Measurements from ENCODE around the gene TRIM65. TPM values are rescaled to one million over a fixed set of nuclear protein-coding genes. Genes with fewer than 3 reads are reported as not detected.
A peak's percentile ranks its signal among the peaks of the same experiment; 100 is the strongest.

TRIM65 gene
- total and polyA plus RNA-seq, 2 of the 13 experiments (the other 11 are each of a cell fraction or from before 2014, with no cell fraction given): 10.3 to 22.4 TPM

DNA sequence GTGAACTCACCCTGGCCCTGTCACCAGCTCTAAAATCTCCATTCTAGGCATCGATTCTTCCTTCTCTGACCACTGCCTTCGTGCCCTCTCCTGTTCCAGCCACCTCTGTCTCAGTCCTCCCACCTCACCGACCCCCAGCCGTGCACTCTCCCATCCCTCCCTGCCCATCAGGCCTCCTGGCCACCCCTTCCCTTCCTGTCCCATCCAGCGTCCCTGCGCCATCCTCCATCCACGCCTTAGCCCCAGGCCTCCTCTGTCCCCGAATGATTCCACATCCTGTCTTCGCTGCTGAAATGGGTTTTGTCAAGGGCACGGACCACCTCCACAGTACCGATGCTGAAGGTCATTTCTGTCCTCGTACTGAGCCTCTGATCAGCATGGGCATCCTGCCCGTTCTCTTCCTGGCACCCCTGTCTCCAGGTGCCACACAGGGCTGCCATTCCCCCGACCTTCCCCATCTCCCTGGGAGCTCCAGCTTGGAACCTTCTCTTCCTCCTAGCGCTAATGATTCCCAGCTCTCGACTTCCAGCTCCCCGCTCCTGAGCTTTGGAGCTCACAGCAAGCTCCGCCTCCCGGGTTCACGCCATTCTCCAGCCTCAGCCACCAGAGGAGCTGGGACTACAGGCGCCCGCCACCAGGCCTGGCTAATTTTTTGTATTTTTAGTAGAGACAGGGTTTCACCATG lies 2.6 kb downstream of the TRIM65 start (continued):
- TF ChIP-seq, protein P1, sequence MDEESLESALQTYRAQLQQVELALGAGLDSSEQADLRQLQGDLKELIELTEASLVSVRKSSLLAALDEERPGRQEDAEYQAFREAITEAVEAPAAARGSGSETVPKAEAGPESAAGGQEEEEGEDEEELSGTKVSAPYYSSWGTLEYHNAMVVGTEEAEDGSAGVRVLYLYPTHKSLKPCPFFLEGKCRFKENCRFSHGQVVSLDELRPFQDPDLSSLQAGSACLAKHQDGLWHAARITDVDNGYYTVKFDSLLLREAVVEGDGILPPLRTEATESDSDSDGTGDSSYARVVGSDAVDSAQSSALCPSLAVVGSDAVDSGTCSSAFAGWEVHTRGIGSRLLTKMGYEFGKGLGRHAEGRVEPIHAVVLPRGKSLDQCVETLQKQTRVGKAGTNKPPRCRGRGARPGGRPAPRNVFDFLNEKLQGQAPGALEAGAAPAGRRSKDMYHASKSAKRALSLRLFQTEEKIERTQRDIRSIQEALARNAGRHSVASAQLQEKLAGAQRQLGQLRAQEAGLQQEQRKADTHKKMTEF (CRISPR knock-in tag; IDR thresholded peaks at IDR 0.05): peak; percentile 63; the same call in 1 of the 2 replicates
- TF ChIP-seq, protein P2, sequence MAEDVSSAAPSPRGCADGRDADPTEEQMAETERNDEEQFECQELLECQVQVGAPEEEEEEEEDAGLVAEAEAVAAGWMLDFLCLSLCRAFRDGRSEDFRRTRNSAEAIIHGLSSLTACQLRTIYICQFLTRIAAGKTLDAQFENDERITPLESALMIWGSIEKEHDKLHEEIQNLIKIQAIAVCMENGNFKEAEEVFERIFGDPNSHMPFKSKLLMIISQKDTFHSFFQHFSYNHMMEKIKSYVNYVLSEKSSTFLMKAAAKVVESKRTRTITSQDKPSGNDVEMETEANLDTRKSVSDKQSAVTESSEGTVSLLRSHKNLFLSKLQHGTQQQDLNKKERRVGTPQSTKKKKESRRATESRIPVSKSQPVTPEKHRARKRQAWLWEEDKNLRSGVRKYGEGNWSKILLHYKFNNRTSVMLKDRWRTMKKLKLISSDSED (CRISPR knock-in tag; IDR thresholded peaks at IDR 0.05): no peak
- TF ChIP-seq, protein P3, sequence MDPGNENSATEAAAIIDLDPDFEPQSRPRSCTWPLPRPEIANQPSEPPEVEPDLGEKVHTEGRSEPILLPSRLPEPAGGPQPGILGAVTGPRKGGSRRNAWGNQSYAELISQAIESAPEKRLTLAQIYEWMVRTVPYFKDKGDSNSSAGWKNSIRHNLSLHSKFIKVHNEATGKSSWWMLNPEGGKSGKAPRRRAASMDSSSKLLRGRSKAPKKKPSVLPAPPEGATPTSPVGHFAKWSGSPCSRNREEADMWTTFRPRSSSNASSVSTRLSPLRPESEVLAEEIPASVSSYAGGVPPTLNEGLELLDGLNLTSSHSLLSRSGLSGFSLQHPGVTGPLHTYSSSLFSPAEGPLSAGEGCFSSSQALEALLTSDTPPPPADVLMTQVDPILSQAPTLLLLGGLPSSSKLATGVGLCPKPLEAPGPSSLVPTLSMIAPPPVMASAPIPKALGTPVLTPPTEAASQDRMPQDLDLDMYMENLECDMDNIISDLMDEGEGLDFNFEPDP (CRISPR knock-in tag; conservative IDR thresholded peaks at IDR 0.05): no peak
- TF ChIP-seq ZNF460 (CRISPR knock-in tag; IDR thresholded peaks at IDR 0.05; ENCODE audit: borderline replicate concordance) (no peak), ZNF296 (CRISPR knock-in tag; conservative IDR thresholded peaks at IDR 0.05) (no peak), ZMAT3 (CRISPR knock-in tag; conservative IDR thresholded peaks at IDR 0.05) (no peak; the same call in 1 of the 2 replicates), DMAP1 (CRISPR knock-in tag; IDR thresholded peaks at IDR 0.05) (peak; percentile 21; the same call in 1 of the 2 replicates), ZSCAN29 (CRISPR knock-in tag; conservative IDR thresholded peaks at IDR 0.05) (no peak), ZNF674 (CRISPR knock-in tag; IDR thresholded peaks at IDR 0.05; ENCODE audit: low read depth) (no peak), XRCC5 (optimal IDR thresholded peaks at IDR 0.05; ENCODE audit: low read length) (peak; percentile 47)
- TF ChIP-seq, protein P4, sequence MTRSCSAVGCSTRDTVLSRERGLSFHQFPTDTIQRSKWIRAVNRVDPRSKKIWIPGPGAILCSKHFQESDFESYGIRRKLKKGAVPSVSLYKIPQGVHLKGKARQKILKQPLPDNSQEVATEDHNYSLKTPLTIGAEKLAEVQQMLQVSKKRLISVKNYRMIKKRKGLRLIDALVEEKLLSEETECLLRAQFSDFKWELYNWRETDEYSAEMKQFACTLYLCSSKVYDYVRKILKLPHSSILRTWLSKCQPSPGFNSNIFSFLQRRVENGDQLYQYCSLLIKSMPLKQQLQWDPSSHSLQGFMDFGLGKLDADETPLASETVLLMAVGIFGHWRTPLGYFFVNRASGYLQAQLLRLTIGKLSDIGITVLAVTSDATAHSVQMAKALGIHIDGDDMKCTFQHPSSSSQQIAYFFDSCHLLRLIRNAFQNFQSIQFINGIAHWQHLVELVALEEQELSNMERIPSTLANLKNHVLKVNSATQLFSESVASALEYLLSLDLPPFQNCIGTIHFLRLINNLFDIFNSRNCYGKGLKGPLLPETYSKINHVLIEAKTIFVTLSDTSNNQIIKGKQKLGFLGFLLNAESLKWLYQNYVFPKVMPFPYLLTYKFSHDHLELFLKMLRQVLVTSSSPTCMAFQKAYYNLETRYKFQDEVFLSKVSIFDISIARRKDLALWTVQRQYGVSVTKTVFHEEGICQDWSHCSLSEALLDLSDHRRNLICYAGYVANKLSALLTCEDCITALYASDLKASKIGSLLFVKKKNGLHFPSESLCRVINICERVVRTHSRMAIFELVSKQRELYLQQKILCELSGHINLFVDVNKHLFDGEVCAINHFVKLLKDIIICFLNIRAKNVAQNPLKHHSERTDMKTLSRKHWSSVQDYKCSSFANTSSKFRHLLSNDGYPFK (CRISPR knock-in tag; IDR thresholded peaks at IDR 0.05; ENCODE audit: borderline replicate concordance): no peak
- TF ChIP-seq, protein P5, sequence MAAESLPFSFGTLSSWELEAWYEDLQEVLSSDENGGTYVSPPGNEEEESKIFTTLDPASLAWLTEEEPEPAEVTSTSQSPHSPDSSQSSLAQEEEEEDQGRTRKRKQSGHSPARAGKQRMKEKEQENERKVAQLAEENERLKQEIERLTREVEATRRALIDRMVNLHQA (CRISPR knock-in tag; IDR thresholded peaks at IDR 0.05): no peak
- TF ChIP-seq, protein P6, sequence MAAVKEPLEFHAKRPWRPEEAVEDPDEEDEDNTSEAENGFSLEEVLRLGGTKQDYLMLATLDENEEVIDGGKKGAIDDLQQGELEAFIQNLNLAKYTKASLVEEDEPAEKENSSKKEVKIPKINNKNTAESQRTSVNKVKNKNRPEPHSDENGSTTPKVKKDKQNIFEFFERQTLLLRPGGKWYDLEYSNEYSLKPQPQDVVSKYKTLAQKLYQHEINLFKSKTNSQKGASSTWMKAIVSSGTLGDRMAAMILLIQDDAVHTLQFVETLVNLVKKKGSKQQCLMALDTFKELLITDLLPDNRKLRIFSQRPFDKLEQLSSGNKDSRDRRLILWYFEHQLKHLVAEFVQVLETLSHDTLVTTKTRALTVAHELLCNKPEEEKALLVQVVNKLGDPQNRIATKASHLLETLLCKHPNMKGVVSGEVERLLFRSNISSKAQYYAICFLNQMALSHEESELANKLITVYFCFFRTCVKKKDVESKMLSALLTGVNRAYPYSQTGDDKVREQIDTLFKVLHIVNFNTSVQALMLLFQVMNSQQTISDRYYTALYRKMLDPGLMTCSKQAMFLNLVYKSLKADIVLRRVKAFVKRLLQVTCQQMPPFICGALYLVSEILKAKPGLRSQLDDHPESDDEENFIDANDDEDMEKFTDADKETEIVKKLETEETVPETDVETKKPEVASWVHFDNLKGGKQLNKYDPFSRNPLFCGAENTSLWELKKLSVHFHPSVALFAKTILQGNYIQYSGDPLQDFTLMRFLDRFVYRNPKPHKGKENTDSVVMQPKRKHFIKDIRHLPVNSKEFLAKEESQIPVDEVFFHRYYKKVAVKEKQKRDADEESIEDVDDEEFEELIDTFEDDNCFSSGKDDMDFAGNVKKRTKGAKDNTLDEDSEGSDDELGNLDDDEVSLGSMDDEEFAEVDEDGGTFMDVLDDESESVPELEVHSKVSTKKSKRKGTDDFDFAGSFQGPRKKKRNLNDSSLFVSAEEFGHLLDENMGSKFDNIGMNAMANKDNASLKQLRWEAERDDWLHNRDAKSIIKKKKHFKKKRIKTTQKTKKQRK (IDR thresholded peaks at IDR 0.05; ENCODE audit: low read length): no peak
- TF ChIP-seq, protein P7, sequence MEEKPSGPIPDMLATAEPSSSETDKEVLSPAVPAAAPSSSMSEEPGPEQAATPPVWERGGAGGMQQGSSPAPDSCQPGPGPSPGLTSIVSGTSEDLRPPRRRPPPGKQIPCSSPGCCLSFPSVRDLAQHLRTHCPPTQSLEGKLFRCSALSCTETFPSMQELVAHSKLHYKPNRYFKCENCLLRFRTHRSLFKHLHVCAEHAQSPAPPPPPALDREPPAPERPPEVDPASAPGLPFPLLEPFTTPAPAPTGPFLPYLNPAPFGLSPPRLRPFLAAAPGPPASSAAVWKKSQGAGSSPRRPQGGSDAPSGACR (CRISPR knock-in tag; IDR thresholded peaks at IDR 0.05): no peak

All from HepG2 (cell line).